PC-9 (cell line): Measurements from ENCODE around the gene HIPK1. TPM values are rescaled to one million over a fixed set of nuclear protein-coding genes. Genes with fewer than 3 reads are reported as not detected.

Experiments used
- BruUV-seq: library from RNA; stranded (reverse); fragments of 400-500 nt; replicated peaks from 2 replicates; lab custom pipeline; 2021; lab: Mats Ljungman, UMichigan
- CTCF ChIA-PET: fragments of 300-600 bp; sonication (Branson Sonifier 250); formaldehyde crosslinking; loops from one replicate; lab custom pipeline; 2022; ENCODE audit warnings: antibody characterized with exemption; lab: Charles Lee
- POLR2A ChIA-PET: fragments of 300-600 bp; sonication (Branson Sonifier 250); formaldehyde crosslinking; loops from one replicate; lab custom pipeline; 2022; ENCODE audit warnings: antibody characterized with exemption; ENCODE audit not compliant: unreplicated experiment; lab: Charles Lee
- DNase-seq, 2 experiments: peaks; one replicate each; pipeline versions ENCODE4 v3.0.0 to v3.0.0-alpha.2; 2015 to 2022; ENCODE audit warnings: mixed read lengths in 1 of 2
- H2AFZ ChIP-seq: fragments of 200-600 bp; sonication (generic); 2 replicates; pipeline ENCODE4 v1.8.1; 2017; ENCODE audit warnings: antibody characterized with exemption
- H3F3A ChIP-seq: fragments of 200-600 bp; sonication (generic); 2 replicates; pipeline ENCODE4 v1.8.1; 2017; ENCODE audit warnings: antibody characterized with exemption, mild to moderate bottlenecking, low read depth; ENCODE audit not compliant: insufficient read depth
- H3K27ac ChIP-seq: fragments of 200-600 bp; sonication (generic); 2 replicates; pipeline ENCODE4 v1.6.1; 2016; ENCODE audit warnings: mixed run types
- H3K27me3 ChIP-seq: fragments of 200-600 bp; sonication (generic); 2 replicates; pipeline ENCODE4 v1.6.1; 2016; ENCODE audit warnings: low read depth, mixed run types; ENCODE audit not compliant: insufficient read depth
- H3K36me3 ChIP-seq: fragments of 200-600 bp; sonication (generic); 2 replicates; pipeline ENCODE4 v1.6.1; 2016; ENCODE audit warnings: low read depth, mixed run types
- H3K4me1 ChIP-seq: fragments of 200-600 bp; sonication (generic); replicated peaks from 2 replicates; pipeline ENCODE4 v1.6.1; 2016; ENCODE audit warnings: mixed run types; ENCODE audit not compliant: insufficient read depth
- H3K4me2 ChIP-seq: fragments of 200-600 bp; sonication (generic); 2 replicates; pipeline ENCODE4 v1.6.1; 2017; ENCODE audit warnings: mixed run types
- H3K4me3 ChIP-seq: fragments of 200-600 bp; sonication (generic); 2 replicates; pipeline ENCODE4 v1.6.1; 2016; ENCODE audit warnings: mixed run types
- H3K79me2 ChIP-seq: fragments of 200-600 bp; sonication (generic); 2 replicates; pipeline ENCODE4 v1.6.1; 2017; ENCODE audit warnings: low read depth, mixed run types
- H3K9me2 ChIP-seq: fragments of 200-600 bp; sonication (generic); 2 replicates; pipeline ENCODE4 v1.8.1; 2017; ENCODE audit warnings: mild to moderate bottlenecking; ENCODE audit not compliant: insufficient read depth
- H3K9me3 ChIP-seq: fragments of 200-600 bp; sonication (generic); 2 replicates; pipeline ENCODE4 v1.8.1; 2016; ENCODE audit warnings: low read depth; ENCODE audit not compliant: insufficient read depth
- H4K20me1 ChIP-seq: fragments of 200-600 bp; sonication (generic); 2 replicates; pipeline ENCODE4 v1.8.1; 2017; ENCODE audit not compliant: insufficient read depth
- EZH2 ChIP-seq: fragments of 200-600 bp; sonication (generic); IDR thresholded peaks from 2 replicates; pipeline ENCODE4 v1.8.0; 2017; ENCODE audit warnings: antibody characterized with exemption, low read depth
- intact Hi-C: fragments of 100-400 bp; cut with micrococcal nuclease; formaldehyde crosslinking; loops from one replicate; pipeline ENCODE4 v1.10.0; 2022; ENCODE audit not compliant: unreplicated experiment
- total RNA-seq: library from RNA; stranded (reverse); gene quantifications from 2 replicates; pipeline ENCODE4 v1.2.3, GENCODE V29; 2021
- TF ChIP-seq, protein P1 (sequence below): fragments of 200-600 bp; sonication (generic); conservative IDR thresholded peaks from 2 replicates; pipeline ENCODE4 v1.6.1; 2017; ENCODE audit warnings: mixed run types, antibody characterized with exemption, mild to moderate bottlenecking, moderate library complexity

Gene HIPK1
- total RNA-seq, 1 experiment from 2014 or later = 26.3 TPM

DNA sequence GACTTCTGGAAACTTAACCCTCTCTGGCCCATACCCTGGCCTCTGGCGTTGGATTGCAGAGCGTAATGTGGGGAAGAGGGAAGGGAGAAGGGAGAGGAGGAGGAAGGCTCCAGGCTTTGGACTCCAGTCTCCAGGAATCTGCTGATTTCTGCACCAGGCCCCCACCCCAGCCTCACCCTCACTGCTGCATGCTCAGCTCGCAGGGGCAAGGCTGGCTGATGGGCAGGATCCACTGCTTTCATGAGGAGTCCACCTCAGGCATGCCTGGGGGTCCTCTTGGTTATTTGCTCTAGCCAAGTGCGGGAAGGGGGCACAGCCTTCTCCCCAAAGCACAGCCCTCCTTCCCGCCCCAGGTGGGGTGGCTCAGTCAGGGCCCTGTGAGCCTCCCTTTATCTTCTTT lies 53.8 kb downstream of the HIPK1 start:
- no TSS peak for BruUV-seq
- Histone ChIP-seq H3K79me2 (peaks cover 8% of the 10 kb centered on the region), H3K4me3 (no peak overlapping the region), H2AFZ (no peak overlapping the region), H3K9me3 (no peaks in the 10 kb centered on the region), H3K4me2 (no peak overlapping the region), H3K36me3 (no peaks in the 10 kb centered on the region), H3K4me1 (peaks cover 16% of the 10 kb centered on the region), H3K27me3 (no peaks in the 10 kb centered on the region), H3F3A (peaks cover 2% of the 10 kb centered on the region), H4K20me1 (no peaks in the 10 kb centered on the region), H3K9me2 (no peaks in the 10 kb centered on the region), H3K27ac (no peak overlapping the region)
- ChIA-PET POLR2A (no interaction called here), CTCF (no interaction called here)
- no peak for DNase-seq
- intact Hi-C loops = no loop called here
- no peak for TF ChIP-seq EZH2
- TF ChIP-seq, protein P1, sequence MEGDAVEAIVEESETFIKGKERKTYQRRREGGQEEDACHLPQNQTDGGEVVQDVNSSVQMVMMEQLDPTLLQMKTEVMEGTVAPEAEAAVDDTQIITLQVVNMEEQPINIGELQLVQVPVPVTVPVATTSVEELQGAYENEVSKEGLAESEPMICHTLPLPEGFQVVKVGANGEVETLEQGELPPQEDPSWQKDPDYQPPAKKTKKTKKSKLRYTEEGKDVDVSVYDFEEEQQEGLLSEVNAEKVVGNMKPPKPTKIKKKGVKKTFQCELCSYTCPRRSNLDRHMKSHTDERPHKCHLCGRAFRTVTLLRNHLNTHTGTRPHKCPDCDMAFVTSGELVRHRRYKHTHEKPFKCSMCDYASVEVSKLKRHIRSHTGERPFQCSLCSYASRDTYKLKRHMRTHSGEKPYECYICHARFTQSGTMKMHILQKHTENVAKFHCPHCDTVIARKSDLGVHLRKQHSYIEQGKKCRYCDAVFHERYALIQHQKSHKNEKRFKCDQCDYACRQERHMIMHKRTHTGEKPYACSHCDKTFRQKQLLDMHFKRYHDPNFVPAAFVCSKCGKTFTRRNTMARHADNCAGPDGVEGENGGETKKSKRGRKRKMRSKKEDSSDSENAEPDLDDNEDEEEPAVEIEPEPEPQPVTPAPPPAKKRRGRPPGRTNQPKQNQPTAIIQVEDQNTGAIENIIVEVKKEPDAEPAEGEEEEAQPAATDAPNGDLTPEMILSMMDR = no peak

DNA sequence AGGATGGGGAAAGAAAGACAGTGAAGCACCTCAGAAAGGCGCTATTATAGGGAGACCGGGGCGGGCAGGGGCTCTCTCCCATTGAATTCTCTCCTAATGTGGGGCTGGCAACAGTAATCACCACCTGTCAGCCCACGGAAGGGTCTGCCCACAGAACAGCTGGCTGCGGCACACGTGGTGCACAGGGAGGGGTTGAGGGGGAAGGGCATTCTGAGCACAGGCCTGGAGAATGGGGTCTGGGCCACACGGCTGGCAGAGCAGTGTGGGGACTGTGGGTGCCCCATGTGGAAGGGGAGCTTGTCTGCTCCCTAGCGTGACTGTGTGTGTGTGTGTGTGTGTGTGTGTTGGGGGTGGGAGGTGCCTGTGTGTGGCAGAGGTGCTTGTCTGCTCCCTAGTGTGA lies 54.3 kb downstream of the HIPK1 start:
- H3K4me2 ChIP-seq = no peak overlapping the region
- H4K20me1 ChIP-seq = no peaks in the 10 kb centered on the region
- no TSS peak for BruUV-seq
- peaks cover 16% of the 10 kb centered on the region for H3K4me1 ChIP-seq
- CTCF ChIA-PET = no interaction called here
- no peak overlapping the region for H3K27ac ChIP-seq
- H3K9me3 ChIP-seq = no peaks in the 10 kb centered on the region
- H2AFZ ChIP-seq = no peak overlapping the region
- no peaks in the 10 kb centered on the region; the same call in 1 of the 2 replicates for H3F3A ChIP-seq
- intact Hi-C loops = no loop called here
- no peaks in the 10 kb centered on the region for H3K27me3 ChIP-seq
- TF ChIP-seq, protein P1 = no peak
- TF ChIP-seq EZH2 = no peak
- DNase-seq = no peak
- H3K79me2 ChIP-seq = peaks cover 8% of the 10 kb centered on the region
- no peak overlapping the region for H3K4me3 ChIP-seq
- no peaks in the 10 kb centered on the region for H3K36me3 ChIP-seq
- H3K9me2 ChIP-seq = no peaks in the 10 kb centered on the region
- POLR2A ChIA-PET = no interaction called here

- DNase-seq = no peak
- no TSS peak for BruUV-seq
- intact Hi-C loops = no loop called here
- CTCF ChIA-PET = no interaction called here
- Histone ChIP-seq H3K4me2 (no peak overlapping the region), H3K4me1 (peaks cover 16% of the 10 kb centered on the region), H3K9me3 (no peaks in the 10 kb centered on the region), H3K27ac (no peak overlapping the region), H4K20me1 (no peaks in the 10 kb centered on the region), H3K79me2 (peaks cover 8% of the 10 kb centered on the region), H3K27me3 (no peaks in the 10 kb centered on the region), H3K9me2 (no peaks in the 10 kb centered on the region), H3K4me3 (no peak overlapping the region), H3K36me3 (no peaks in the 10 kb centered on the region), H3F3A (no peaks in the 10 kb centered on the region; the same call in 1 of the 2 replicates), H2AFZ (no peak overlapping the region)
- POLR2A ChIA-PET = no interaction called here
- no peak for TF ChIP-seq EZH2
- TF ChIP-seq, protein P1 = no peak
Measured at GRCh38 chr1:113983826-113984225, 54.7 kb downstream of the HIPK1 start.
